LoVo (cell line): ENCODE results near the gene MRPL42.
A peak's percentile ranks its signal among the peaks of the same experiment; 100 is the strongest.
"Not testable (repeated sequence)": the region's sequence is repeated elsewhere in the genome, so short reads cannot be mapped to it uniquely, and the experiment has no call there.

ENCODE experiments used
- DNase-seq: peaks from one replicate; pipeline ENCODE4 v3.0.0-alpha.2; 2016; ENCODE audit warnings: low spot score

Gene MRPL42

GRCh38 chr12:93467351-93468007, at the start of gene MRPL42:
Gene MRPL42, plus strand, starts transcription at chr12:93467514. Its CDS starts 1,772 bp downstream, at chr12:93469286.
- peak; percentile 95 for DNase-seq

GRCh38 chr12:93417967-93418480, 49.3 kb upstream of the MRPL42 start:
- no peak for DNase-seq

- DNase-seq, result peak; percentile 75
Observed at GRCh38 chr12:93419388-93420034, 47.8 kb upstream of the MRPL42 start.

- no peak for DNase-seq
Observed at GRCh38 chr12:93422050-93422449, 45.3 kb upstream of the MRPL42 start.

- no peak for DNase-seq
Observed at GRCh38 chr12:93425736-93426411, 41.4 kb upstream of the MRPL42 start.

- no peak for DNase-seq
Observed at GRCh38 chr12:93426412-93426805, 40.9 kb upstream of the MRPL42 start.

GRCh38 chr12:93427779-93428564, 39.3 kb upstream of the MRPL42 start:
- DNase-seq, result no peak

- DNase-seq, result no peak
Observed at GRCh38 chr12:93429448-93429847, 37.9 kb upstream of the MRPL42 start.

- no peak for DNase-seq
Observed at GRCh38 chr12:93429852-93430251, 37.5 kb upstream of the MRPL42 start.

- DNase-seq, result no peak
Observed at GRCh38 chr12:93430280-93430679, 37.0 kb upstream of the MRPL42 start.

- not testable (repeated sequence) for DNase-seq
Observed at GRCh38 chr12:93432031-93432430, 35.3 kb upstream of the MRPL42 start.

GRCh38 chr12:93434256-93434865, 33.0 kb upstream of the MRPL42 start:
- DNase-seq, result no peak

GRCh38 chr12:93438266-93439050, 28.9 kb upstream of the MRPL42 start:
- no peak for DNase-seq

GRCh38 chr12:93440043-93440835, 27.1 kb upstream of the MRPL42 start:
- DNase-seq, result no peak

- peak; percentile 24 for DNase-seq
Observed at GRCh38 chr12:93441081-93441616, 26.2 kb upstream of the MRPL42 start.

GRCh38 chr12:93441617-93442410, 25.5 kb upstream of the MRPL42 start, which contains the start of gene UBE2N:
Gene UBE2N, minus strand, starts transcription at chr12:93441947. Its CDS starts 63 bp downstream, at chr12:93441884.
- DNase-seq, result peak; percentile 98

- DNase-seq, result no peak
Observed at GRCh38 chr12:93442411-93443340, 24.6 kb upstream of the MRPL42 start.

- no peak for DNase-seq
Observed at GRCh38 chr12:93443576-93443975, 23.7 kb upstream of the MRPL42 start.
